Activated T-helper 2 cell treated with anti-CD3 and anti-CD28 coated beads, Interferon-gamma antibody, Interleukin-2, Interleukin-4, amounts not matched to agents 10 μg/mL and 5 μg/mL and 100 μg/mL, durations not matched to agents 14 hours and 24 hours and 36 hours (primary cell): ENCODE data around the gene SMPDL3A. TPM values are rescaled to one million over a fixed set of nuclear protein-coding genes. Genes with fewer than 3 reads are reported as not detected.

Experiments used
- DNase-seq: peaks from one replicate; pipeline ENCODE4 v3.0.0; 2021; ENCODE audit warnings: low spot score
- H3K27ac Mint-ChIP-seq: one replicate; pipeline ENCODE4 v1.8.0; 2021; ENCODE audit warnings: mixed read lengths
- H3K27me3 Mint-ChIP-seq: one replicate; pipeline ENCODE4 v1.8.0; 2021; ENCODE audit warnings: low read depth, mixed read lengths
- H3K36me3 Mint-ChIP-seq: one replicate; pipeline ENCODE4 v1.8.0; 2021; ENCODE audit warnings: low read depth, mixed read lengths
- H3K4me1 Mint-ChIP-seq: one replicate; pipeline ENCODE4 v1.8.0; 2021; ENCODE audit warnings: low read depth, mixed read lengths
- H3K4me3 Mint-ChIP-seq: one replicate; pipeline ENCODE4 v1.8.0; 2021; ENCODE audit warnings: low read depth, mild to moderate bottlenecking, moderate library complexity, mixed read lengths
- H3K9me3 Mint-ChIP-seq: one replicate; pipeline ENCODE4 v1.8.0; 2021; ENCODE audit warnings: mixed read lengths
- intact Hi-C: fragments of 100-400 bp; cut with micrococcal nuclease; formaldehyde crosslinking; loops from one replicate; pipeline ENCODE4 v1.15.1; 2023
- total RNA-seq: library from RNA; stranded (reverse); gene quantifications from 2 replicates; pipeline ENCODE4 v1.2.3, GENCODE V29; 2022

SMPDL3A gene
- total RNA-seq, 1 donor from 2014 or later = 1.3 TPM

DNA sequence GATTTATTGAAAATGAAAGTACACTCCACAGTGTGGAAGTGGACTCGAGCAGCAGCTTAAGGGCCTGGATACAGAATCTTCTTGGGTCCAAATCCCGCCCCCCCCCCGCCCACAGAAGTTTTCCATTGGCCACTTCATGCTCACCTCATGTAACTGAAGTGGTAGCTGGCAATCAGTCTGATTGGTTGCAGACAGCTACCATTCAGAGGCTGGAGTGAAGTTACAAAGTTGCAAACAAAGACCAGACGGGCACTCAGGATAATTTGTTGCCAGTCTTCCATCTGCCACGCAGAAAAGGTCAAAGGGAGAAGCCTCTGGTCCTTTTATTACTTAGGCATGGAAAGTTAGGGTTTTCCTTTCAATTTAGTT is 35.4 kb upstream of the SMPDL3A start:
- intact Hi-C loops = loop anchor here (5.0 kb wide), 1 partner anchor 44 kb away; no protein-coding TSS in a partner anchor

DNA sequence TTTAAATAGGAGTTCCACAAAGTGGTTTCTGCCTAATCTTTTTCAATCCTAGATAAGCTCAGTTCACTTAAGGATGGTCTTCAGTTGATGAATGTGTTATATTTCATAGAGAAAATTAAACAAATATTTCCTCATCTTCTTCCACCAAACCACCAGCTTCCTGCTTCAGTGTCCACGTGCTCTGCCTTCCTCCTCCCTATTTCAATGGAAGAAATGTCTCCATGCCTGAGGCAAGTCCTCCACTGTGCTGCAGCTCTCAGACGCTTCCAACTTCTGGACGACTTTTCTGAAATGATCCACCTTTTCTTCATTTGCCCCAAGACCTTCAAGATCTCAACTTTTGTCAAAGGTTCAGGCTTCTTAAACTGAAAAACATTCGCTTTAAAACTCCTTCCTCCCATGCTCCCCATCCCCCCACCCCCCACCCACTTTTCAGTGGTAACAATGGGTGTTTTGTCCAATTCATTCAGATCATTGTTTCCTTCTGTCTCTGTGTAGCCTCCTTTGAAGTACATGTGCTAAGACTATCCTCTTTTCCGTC is 34.8 kb upstream of the SMPDL3A start:
- DNase-seq = no peak
- Mint-ChIP-seq H3K36me3 (no peaks in the 10 kb centered on the region), H3K27me3 (peaks cover 2% of the 10 kb centered on the region), H3K4me1 (peaks cover 18% of the 10 kb centered on the region), H3K27ac (no peak overlapping the region), H3K9me3 (no peaks in the 10 kb centered on the region), H3K4me3 (no peak overlapping the region)
- intact Hi-C loops = loop anchor here (5.0 kb wide), 1 partner anchor 43 kb away; no protein-coding TSS in a partner anchor

More for the DNA sequence above, 35.4 kb upstream of the SMPDL3A start:
- Mint-ChIP-seq H3K36me3 (no peaks in the 10 kb centered on the region), H3K27me3 (peaks cover 2% of the 10 kb centered on the region), H3K9me3 (no peaks in the 10 kb centered on the region), H3K27ac (no peak overlapping the region), H3K4me1 (peaks cover 15% of the 10 kb centered on the region), H3K4me3 (no peak overlapping the region)
- no peak for DNase-seq

DNA sequence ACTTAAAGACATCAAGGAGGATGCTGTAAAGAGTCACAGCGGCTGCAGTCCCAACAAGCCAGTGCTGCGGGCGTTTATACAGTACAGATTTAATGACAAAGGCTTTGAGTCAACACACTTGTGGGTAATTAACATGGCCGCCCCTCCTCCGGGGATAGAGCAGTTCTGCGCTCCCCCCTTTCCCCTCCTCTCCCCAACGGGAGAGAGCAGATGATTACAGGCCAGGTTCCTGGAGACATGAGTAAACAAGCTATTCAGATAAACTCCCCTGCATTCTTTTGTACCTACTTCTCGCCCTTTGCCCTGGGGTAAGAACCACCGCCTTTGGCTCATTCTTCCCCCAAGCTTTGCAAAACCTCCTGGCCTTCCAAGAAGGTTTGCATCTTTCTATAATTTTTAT is 33.2 kb upstream of the SMPDL3A start:
- Mint-ChIP-seq H3K9me3 (no peaks in the 10 kb centered on the region), H3K27ac (no peak overlapping the region), H3K4me3 (no peak overlapping the region), H3K36me3 (no peaks in the 10 kb centered on the region), H3K4me1 (peaks cover 17% of the 10 kb centered on the region), H3K27me3 (peaks cover 2% of the 10 kb centered on the region)
- no peak for DNase-seq
- intact Hi-C loops = no loop called here

DNA sequence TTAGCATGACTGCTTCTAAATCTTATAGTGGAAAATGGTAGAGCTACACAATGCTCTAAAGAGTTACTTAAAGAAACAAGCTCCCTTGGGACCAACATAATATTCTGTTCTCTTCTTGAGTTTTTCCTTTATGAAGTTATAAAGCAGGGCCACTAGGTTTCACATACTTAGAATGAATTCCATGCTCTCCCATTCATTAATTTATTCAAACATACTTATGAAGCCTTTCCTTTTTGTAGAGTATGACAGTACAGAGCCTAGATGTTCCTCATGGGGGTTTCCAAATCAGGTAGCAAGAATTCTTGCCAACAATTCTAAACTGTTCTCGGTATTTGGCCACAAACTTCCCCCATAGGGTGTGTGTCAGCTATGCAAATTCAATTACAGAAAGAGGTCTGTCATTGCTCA is 30.1 kb upstream of the SMPDL3A start:
- H3K4me3 Mint-ChIP-seq = no peak overlapping the region
- no peaks in the 10 kb centered on the region for H3K36me3 Mint-ChIP-seq
- H3K27me3 Mint-ChIP-seq = peaks cover 2% of the 10 kb centered on the region
- no peaks in the 10 kb centered on the region for H3K9me3 Mint-ChIP-seq
- H3K4me1 Mint-ChIP-seq = peaks cover 5% of the 10 kb centered on the region
- intact Hi-C loops = no loop called here
- no peak for DNase-seq
- H3K27ac Mint-ChIP-seq = no peak overlapping the region

DNA sequence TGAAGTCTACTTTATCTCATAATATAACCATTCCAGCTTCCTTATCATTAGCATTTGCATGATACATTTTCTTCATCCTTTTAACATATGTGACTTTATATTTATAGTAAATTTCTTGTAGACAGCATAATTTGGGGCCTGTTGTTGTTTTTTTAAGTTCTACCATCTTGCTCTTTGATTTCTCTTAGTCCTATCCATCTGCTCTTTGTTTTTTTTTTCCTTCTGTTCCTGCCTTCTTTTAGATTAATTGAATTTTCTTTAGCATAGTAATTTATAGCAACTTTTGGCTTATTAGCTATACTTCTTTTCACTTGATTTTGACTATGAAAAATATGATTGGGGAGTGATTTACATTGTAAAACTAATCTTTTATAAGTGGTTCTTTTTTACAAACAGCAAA is 28.7 kb upstream of the SMPDL3A start:
- H3K27me3 Mint-ChIP-seq = peaks cover 2% of the 10 kb centered on the region
- H3K36me3 Mint-ChIP-seq = no peaks in the 10 kb centered on the region
- H3K27ac Mint-ChIP-seq = no peak overlapping the region
- H3K4me3 Mint-ChIP-seq = no peak overlapping the region
- intact Hi-C loops = no loop called here
- DNase-seq = no peak
- H3K4me1 Mint-ChIP-seq = peaks cover 5% of the 10 kb centered on the region
- H3K9me3 Mint-ChIP-seq = no peaks in the 10 kb centered on the region

DNA sequence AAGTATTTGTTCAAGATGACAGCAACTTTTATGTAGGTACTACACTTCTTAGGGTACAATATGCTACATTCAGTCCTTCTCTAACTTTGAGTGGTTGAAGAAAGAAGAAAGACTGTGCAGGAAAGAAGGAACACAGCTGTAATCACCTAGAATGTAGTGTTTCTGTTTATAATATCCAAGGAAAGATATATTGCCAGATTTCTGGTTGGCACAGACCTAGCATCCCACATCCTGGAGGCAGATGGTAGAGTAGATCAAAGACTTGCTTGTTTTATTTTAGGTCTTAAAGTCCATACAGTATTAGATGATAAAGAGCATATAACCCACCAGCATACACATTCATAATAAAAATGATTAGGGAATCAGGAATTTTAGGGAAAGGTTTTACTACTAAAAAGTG is 22.8 kb upstream of the SMPDL3A start:
- Mint-ChIP-seq H3K4me1 (no peaks in the 10 kb centered on the region), H3K36me3 (no peaks in the 10 kb centered on the region), H3K27ac (no peak overlapping the region), H3K4me3 (no peak overlapping the region), H3K9me3 (no peaks in the 10 kb centered on the region), H3K27me3 (peaks cover 14% of the 10 kb centered on the region)
- intact Hi-C loops = no loop called here
- no peak for DNase-seq

DNA sequence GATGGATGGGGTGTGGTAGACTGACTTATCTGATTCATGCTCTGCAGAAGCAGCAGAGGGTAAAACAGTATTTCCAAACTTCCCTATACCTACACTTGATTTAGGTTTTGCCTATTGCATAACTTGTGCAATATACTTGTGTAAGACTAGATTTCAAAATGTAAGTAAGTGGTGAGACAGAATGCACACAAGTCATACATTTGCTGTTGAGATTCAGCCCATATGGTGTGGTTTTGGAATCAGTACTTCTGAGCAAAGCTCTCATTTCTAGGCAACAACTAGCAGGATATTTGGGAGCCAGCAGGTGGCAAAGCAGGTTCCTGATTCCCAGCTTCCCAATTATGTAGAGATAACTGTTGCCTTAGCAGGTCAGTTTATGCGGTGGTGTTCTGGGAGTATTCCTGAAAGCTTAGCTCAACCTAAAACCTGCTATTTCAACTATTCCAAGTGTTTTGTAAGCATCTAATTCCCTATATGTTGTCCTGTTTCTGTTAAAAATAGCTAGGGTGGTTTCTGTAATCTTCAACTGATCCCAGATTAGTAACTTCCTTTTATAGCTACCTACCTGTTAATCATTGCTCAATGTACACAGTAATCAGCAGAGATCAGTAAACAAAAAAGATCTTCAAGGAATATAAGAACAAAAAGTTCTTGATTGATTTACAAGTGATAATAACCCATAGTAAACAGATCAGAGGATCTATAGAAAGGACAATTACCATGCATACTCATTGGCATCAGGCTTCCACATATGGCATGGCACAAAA is 18.0 kb upstream of the SMPDL3A start:
- no peak for DNase-seq
- intact Hi-C loops = no loop called here
- Mint-ChIP-seq H3K4me1 (no peaks in the 10 kb centered on the region), H3K9me3 (no peaks in the 10 kb centered on the region), H3K4me3 (no peak overlapping the region), H3K27ac (no peak overlapping the region), H3K27me3 (peaks cover 16% of the 10 kb centered on the region), H3K36me3 (no peaks in the 10 kb centered on the region)

DNA sequence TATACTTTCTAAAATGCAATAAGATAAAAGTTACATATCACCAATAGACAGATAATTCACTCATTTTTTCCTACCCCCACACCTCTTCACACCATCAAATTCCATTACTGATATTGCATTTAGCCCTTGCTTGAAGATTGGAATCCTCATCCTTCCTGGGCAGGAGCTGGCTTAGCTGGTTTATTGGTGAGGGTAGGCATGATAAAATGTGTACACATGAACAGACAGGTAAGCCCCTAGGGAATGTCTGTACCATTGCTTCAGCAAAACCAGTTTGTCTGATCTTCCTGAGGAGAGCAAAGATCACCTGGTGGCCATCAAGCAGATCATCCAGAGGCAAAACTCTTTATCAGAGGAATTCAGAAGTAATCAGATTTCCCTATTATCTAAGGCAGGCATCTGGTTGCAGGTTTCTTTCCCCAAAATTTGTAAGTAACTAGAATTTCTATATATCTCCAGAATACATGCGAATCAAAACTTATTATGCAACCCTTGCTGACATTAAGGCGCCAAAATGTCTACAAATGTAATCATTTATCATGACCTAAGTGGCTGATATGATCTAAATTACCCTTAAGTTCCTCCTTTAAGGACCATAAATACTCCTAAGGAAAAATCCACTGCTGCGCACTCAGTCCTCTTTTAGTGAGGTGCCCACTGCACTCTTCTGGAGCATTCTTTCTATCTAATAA is 16.2 kb upstream of the SMPDL3A start:
- no peak overlapping the region for H3K4me3 Mint-ChIP-seq

DNA sequence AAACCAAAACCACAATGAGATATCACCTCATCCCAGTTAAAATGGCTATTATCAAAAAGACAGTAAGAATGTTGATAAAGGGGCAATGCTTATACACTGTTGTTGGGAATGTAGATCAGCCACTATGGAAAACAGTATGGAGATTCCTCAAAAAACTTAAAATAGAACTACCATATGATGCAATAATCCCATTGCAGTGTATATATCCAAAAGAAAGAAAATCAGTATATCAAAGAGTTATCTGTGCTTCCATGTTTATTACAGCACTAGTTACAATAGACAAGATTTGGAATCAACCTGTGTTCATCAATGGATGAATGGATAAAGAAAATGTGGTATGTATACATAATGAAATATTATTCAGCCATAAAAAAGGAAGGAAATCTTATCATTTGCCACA is 13.1 kb upstream of the SMPDL3A start:
- Mint-ChIP-seq H3K27ac (no peak overlapping the region), H3K9me3 (no peaks in the 10 kb centered on the region), H3K4me1 (no peaks in the 10 kb centered on the region), H3K27me3 (peaks cover 22% of the 10 kb centered on the region), H3K4me3 (no peak overlapping the region), H3K36me3 (no peaks in the 10 kb centered on the region)
- no peak for DNase-seq
- intact Hi-C loops = no loop called here

More for the DNA sequence above, 16.2 kb upstream of the SMPDL3A start:
- no peak for DNase-seq
- Mint-ChIP-seq H3K27me3 (peaks cover 14% of the 10 kb centered on the region), H3K9me3 (no peaks in the 10 kb centered on the region), H3K4me1 (no peaks in the 10 kb centered on the region), H3K27ac (no peak overlapping the region), H3K36me3 (no peaks in the 10 kb centered on the region)
- intact Hi-C loops = no loop called here

DNA sequence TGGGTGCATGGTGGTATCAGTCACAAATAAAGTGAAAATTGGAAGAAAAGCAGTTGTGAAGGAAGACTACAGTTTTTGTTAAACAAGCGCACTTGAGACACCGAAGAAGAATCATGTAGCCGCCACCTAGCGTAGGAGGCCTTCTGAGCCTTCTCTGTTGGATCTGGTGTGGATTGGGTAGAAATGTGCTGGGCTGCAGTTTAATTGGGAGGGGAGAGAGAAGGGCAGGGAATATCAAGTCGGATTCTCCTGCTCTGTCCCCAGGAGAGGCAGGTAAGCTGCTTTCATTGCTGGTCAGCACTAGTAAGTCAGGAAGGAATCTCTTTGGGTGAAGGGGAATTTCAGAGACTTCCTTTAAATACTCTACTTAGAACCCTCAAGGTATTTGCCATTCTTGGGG is 10.8 kb upstream of the SMPDL3A start:
- peaks cover 27% of the 10 kb centered on the region for H3K27me3 Mint-ChIP-seq

DNA sequence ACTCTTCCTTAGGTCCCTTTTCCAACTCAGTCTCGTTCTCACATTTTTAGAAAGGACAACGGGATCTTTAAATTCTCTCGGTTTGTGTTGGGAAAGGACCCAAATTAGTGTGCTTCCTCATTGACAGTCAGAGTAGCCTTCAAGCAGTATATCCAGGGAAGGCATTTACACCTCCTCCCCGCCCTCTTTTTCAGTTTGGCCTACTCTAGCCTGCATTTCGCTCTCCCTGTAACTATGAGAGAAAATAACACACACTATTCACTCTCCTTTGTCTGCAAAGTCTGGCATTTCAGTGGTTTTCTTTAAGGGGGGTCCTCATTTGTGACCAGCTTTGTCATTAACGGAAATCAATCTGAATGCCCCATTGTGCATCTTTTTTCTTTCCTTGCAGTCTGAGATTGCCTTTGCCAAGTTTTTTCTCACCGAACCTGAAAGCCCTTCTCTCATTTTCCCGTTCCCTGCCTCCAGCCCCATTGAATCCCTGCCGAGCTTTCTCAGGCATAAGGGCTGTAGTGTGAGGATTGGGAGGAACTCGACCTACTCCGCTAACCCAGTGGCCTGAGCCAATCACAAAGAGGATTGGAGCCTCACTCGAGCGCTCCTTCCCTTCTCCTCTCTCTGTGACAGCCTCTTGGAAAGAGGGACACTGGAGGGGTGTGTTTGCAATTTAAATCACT is 9.9 kb upstream of the SMPDL3A start:
- no peaks in the 10 kb centered on the region for H3K9me3 Mint-ChIP-seq
- intact Hi-C loops = no loop called here
- peaks cover 31% of the 10 kb centered on the region for H3K27me3 Mint-ChIP-seq
- no peak overlapping the region for H3K4me3 Mint-ChIP-seq
- H3K36me3 Mint-ChIP-seq = no peaks in the 10 kb centered on the region
- H3K4me1 Mint-ChIP-seq = no peaks in the 10 kb centered on the region
- no peak for DNase-seq
- no peak overlapping the region for H3K27ac Mint-ChIP-seq

More for the DNA sequence above, 10.8 kb upstream of the SMPDL3A start:
- Mint-ChIP-seq H3K4me1 (no peaks in the 10 kb centered on the region), H3K9me3 (no peaks in the 10 kb centered on the region), H3K4me3 (no peak overlapping the region), H3K36me3 (no peaks in the 10 kb centered on the region), H3K27ac (no peak overlapping the region)
- DNase-seq = no peak
- intact Hi-C loops = no loop called here

DNA sequence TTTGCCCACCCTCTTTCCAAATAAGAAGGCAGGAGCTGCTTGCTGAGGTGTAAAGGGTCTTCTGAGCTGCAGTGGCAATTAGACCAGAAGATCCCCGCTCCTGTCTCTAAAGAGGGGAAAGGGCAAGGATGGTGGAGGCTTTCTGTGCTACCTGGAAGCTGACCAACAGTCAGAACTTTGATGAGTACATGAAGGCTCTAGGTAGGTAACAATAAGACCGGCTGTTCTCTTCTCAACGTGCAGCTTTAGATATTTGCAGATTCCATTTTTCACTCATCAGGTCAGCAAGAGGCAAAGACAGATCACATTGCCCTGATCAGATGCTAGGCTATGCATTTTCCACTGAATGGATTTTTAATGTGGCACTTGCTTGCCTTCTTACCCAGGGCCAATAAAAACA is 9.4 kb upstream of the SMPDL3A start, which contains the start of gene FABP7:
FABP7 (plus strand) TSS at position 50 of the 400 bp plus-strand sequence; CDS start at position 129, 79 bp downstream.
- H3K36me3 Mint-ChIP-seq = no peaks in the 10 kb centered on the region
- H3K27me3 Mint-ChIP-seq = peaks cover 32% of the 10 kb centered on the region
- H3K4me1 Mint-ChIP-seq = no peaks in the 10 kb centered on the region
- no peak within 1 kb of the TSS for H3K27ac Mint-ChIP-seq
- no peak for DNase-seq
- intact Hi-C loops = no loop called here
- no peak within 1 kb of the TSS for H3K4me3 Mint-ChIP-seq
- no peaks in the 10 kb centered on the region for H3K9me3 Mint-ChIP-seq
